HepG2 (cell line): ENCODE data around the gene FBXO24. TPM values are rescaled to one million over a fixed set of nuclear protein-coding genes. Genes with fewer than 3 reads are reported as not detected.

Experiments used
- FOSL2 ChIP-seq: sonication (generic); formaldehyde crosslinking; IDR thresholded peaks from 2 replicates; pipeline ENCODE4 v1.4.0; 2020; ENCODE audit warnings: missing genetic modification reagents
- ISL2 ChIP-seq: sonication (generic); formaldehyde crosslinking; IDR thresholded peaks from 2 replicates; pipeline ENCODE4 v1.5.0; 2020; ENCODE audit warnings: missing genetic modification reagents
- MATR3 ChIP-seq: sonication (generic); formaldehyde crosslinking; IDR thresholded peaks from 2 replicates; pipeline ENCODE4 v1.4.0; 2020; ENCODE audit warnings: missing genetic modification reagents
- MTF1 ChIP-seq: sonication (generic); formaldehyde crosslinking; IDR thresholded peaks from 2 replicates; pipeline ENCODE4 v1.5.0; 2020; ENCODE audit warnings: missing genetic modification reagents
- NFE2 ChIP-seq: sonication (generic); formaldehyde crosslinking; IDR thresholded peaks from 2 replicates; pipeline ENCODE4 v1.4.0; 2020; ENCODE audit warnings: missing genetic modification reagents
- NFIB ChIP-seq: sonication (generic); formaldehyde crosslinking; IDR thresholded peaks from 2 replicates; pipeline ENCODE4 v1.9.0; 2021; ENCODE audit warnings: missing genetic modification reagents, mild to moderate bottlenecking, borderline replicate concordance
- NR2F2 ChIP-seq: IDR thresholded peaks from 2 replicates; pipeline ENCODE4 v1.6.1; 2012; ENCODE audit warnings: low read depth, inconsistent platforms, borderline replicate concordance
- PTBP1 ChIP-seq: fragments of 200-400 bp; formaldehyde crosslinking; IDR thresholded peaks from 2 replicates; pipeline ENCODE4 v1.6.1; 2018; ENCODE audit warnings: low read length, low read depth; ENCODE audit not compliant: poor library complexity, severe bottlenecking
- RBM22 ChIP-seq: fragments of 200-400 bp; formaldehyde crosslinking; optimal IDR thresholded peaks from 2 replicates; pipeline ENCODE3; 2017; ENCODE audit warnings: mild to moderate bottlenecking, low read length, moderate library complexity
- RELA ChIP-seq: sonication (generic); formaldehyde crosslinking; IDR thresholded peaks from 2 replicates; pipeline ENCODE4 v1.4.0; 2020; ENCODE audit warnings: missing genetic modification reagents
- TMF1 ChIP-seq: sonication (generic); formaldehyde crosslinking; IDR thresholded peaks from 2 replicates; pipeline ENCODE4 v1.8.1; 2022; ENCODE audit warnings: low read depth, missing genetic modification reagents
- YY1 ChIP-seq: IDR thresholded peaks from 2 replicates; pipeline ENCODE4 v1.6.1; 2011; ENCODE audit warnings: low read length, low read depth, moderate library complexity, mild to moderate bottlenecking; ENCODE audit not compliant: insufficient read depth, insufficient replicate concordance
- ZKSCAN8 ChIP-seq: IDR thresholded peaks from 2 replicates; pipeline ENCODE4 v1.6.1; 2016; ENCODE audit warnings: borderline replicate concordance, missing genetic modification reagents, missing compliant biosample characterization
- ZNF136 ChIP-seq: sonication (generic); formaldehyde crosslinking; IDR thresholded peaks from 2 replicates; pipeline ENCODE4 v1.8.1; 2022; ENCODE audit warnings: low read depth, mild to moderate bottlenecking, moderate library complexity, missing genetic modification reagents
- ZNF414 ChIP-seq: sonication (generic); formaldehyde crosslinking; IDR thresholded peaks from 2 replicates; pipeline ENCODE4 v1.5.0; 2020; ENCODE audit warnings: missing genetic modification reagents
- ZNF503 ChIP-seq: sonication (generic); formaldehyde crosslinking; IDR thresholded peaks from 2 replicates; pipeline ENCODE4 v1.4.0; 2020; ENCODE audit warnings: missing genetic modification reagents
- ZNF597 ChIP-seq: sonication (generic); formaldehyde crosslinking; IDR thresholded peaks from 2 replicates; pipeline ENCODE4 v1.5.0; 2020; ENCODE audit warnings: missing genetic modification reagents
- ZNF646 ChIP-seq: sonication (generic); formaldehyde crosslinking; IDR thresholded peaks from 2 replicates; pipeline ENCODE4 v1.9.0; 2021; ENCODE audit warnings: mild to moderate bottlenecking, missing genetic modification reagents
- polyA plus RNA-seq, 8 experiments: library from polyadenylated mRNA; depleted of rRNA in 3 of 8; stranded (reverse) in 7 of 8; unstranded in 1 of 8; fragments of >200 nt; fragmentation: Illumina TruSeq in 4 of 8; extraction: Trizol in 4 of 8; gene quantifications; 2 replicates each; pipeline versions ENCODE4 v1.2.1 to v1.2.3, GENCODE V29; 2011 to 2016; ENCODE audit warnings: low read depth in 4 of 8, missing spikeins in 1 of 8, mixed read lengths in 1 of 8; ENCODE audit not compliant: insufficient read depth in 1 of 8
- total RNA-seq, 5 experiments: library from RNA; depleted of rRNA; stranded (reverse); fragments of >200 nt; fragmentation: Illumina TruSeq; extraction: Trizol; gene quantifications; 2 replicates each; pipeline ENCODE4 v1.2.3, GENCODE V29; 2016; ENCODE audit warnings: low read depth in 1 of 5

Gene FBXO24
- total and polyA plus RNA-seq, 2 of the 13 experiments (the other 11 are each of a cell fraction or from before 2014, with no cell fraction given) = 0.20 to 0.55 TPM

- TF ChIP-seq RBM22 (no peak), MTF1 (no peak), TMF1 (CRISPR knock-in tag) (no peak), ZNF414 (CRISPR knock-in tag) (no peak), NFE2 (no peak), NFIB (no peak), ZKSCAN8 (no peak), MATR3 (CRISPR knock-in tag) (no peak), NR2F2 (no peak), ZNF503 (CRISPR knock-in tag) (no peak), PTBP1 (no peak), ZNF136 (CRISPR knock-in tag) (no peak), FOSL2 (CRISPR knock-in tag) (peak; percentile 60), ZNF646 (CRISPR knock-in tag) (no peak), ZNF597 (no peak), ISL2 (no peak), RELA (no peak), YY1 (no peak)
These were observed 1.2 kb upstream of the FBXO24 start (continued) for GRCh38 chr7:100584683-100585510.
